ENCODE results near the gene SCUBE2.

The SCUBE2 gene

DNA sequence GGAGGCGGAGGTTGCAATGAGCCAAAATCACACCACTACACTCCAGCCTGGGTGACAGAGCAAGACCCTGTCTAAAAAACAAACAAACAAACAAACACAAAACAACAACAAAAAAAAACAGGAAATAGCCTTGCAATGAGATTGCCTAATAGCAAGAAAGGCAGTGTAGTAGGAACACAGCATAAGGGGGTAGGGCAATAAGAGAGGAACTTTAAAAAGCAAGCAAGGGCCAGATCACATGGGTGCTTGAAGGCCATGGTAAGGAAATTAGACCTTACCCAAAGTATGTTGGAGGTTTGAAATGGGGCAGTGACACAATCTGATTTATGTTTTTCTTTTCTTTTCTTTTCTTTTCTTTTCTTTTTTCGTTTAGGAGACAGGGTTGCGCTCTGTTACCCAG lies 52.9 kb downstream of the SCUBE2 start:
- no peak for TF ChIP-seq PAX5 (IDR thresholded peaks at IDR 0.05; ENCODE audit: insufficient read depth, low read length, severe bottlenecking)
- no peak for TF ChIP-seq SPI1 (IDR thresholded peaks at IDR 0.05; ENCODE audit: low read depth, low read length)
- DNase-seq (ENCODE audit: insufficient read length, low spot score) = no peak
- no peak for FAIRE-seq

DNA sequence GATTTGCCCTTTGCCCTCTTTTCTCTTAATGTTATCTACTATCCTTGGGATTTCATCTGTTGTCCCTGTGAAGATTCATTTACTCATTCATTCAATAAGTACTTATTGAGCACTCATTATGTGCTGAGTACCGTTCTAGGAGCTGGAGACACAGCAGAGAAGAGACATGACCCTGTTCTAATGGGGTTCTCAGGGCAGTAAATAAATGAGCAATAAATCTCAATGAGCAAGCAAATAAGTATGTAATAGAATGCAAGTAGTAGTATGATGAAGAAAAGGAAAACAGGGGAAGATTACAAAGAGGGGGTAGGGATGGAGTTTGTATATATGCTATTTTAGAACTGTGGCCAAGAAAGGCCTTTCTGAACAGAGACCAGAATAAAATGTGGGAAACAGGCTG lies 53.4 kb downstream of the SCUBE2 start:
- DNase-seq (ENCODE audit: insufficient read length, low spot score) = no peak
- TF ChIP-seq POU2F2 (IDR thresholded peaks at IDR 0.05; ENCODE audit: low read depth, low read length) = no peak
- no peak for TF ChIP-seq POLR2AphosphoS5 (IDR thresholded peaks at IDR 0.05; ENCODE audit: low read depth, low read length)
- no peak for TF ChIP-seq SPI1 (IDR thresholded peaks at IDR 0.05; ENCODE audit: low read depth, low read length)
- no peak for TF ChIP-seq TAF1 (IDR thresholded peaks at IDR 0.05; ENCODE audit: low read depth, low read length)
- no peak for TF ChIP-seq POLR2A (IDR thresholded peaks at IDR 0.05; ENCODE audit: low read depth, low read length)
- no peak for TF ChIP-seq PAX5 (IDR thresholded peaks at IDR 0.05; ENCODE audit: insufficient read depth, low read length, severe bottlenecking)
- no peak for FAIRE-seq

DNA sequence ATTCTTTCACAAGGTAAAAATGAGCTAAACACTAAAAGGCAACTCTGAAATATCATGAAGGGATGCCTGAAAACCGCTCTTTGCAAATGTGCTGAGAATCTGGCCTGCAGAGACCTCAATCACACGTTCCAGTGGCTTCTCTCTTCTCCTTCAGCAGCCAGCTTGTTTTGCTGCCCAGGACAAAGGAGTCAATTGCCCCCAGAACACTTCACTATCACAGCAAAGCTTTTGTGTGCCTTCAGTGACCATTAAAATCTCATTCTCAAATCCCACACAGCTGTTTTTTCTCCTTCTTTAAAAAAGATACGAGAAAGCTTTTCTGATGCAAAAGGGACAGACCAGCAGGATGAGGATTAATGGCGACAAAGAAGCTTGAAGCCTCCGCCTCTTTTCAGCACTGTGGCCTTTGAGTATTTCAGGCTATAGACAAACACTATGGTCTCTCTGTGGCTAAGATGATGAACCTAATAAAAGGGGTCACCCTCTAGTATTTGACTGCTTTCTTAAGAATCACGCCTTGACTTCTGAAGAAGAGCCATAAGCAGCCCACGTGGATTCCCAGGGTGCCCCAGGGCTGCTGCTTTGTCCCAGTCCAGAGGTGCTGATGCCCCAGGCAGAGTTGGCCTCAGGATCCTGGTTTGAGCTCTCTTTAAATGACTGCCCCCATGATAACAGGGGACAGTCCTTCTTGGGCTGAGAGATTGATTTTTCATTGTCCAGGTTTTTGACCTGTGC lies 54.2 kb downstream of the SCUBE2 start:
- no peak for TF ChIP-seq POLR2A (IDR thresholded peaks at IDR 0.05; ENCODE audit: low read depth, low read length)
- no peak for TF ChIP-seq TAF1 (IDR thresholded peaks at IDR 0.05; ENCODE audit: low read depth, low read length)
- no peak for TF ChIP-seq SPI1 (IDR thresholded peaks at IDR 0.05; ENCODE audit: low read depth, low read length)
- no peak for TF ChIP-seq POLR2AphosphoS5 (IDR thresholded peaks at IDR 0.05; ENCODE audit: low read depth, low read length)
- TF ChIP-seq PAX5 (IDR thresholded peaks at IDR 0.05; ENCODE audit: insufficient read depth, low read length, severe bottlenecking) = no peak
- TF ChIP-seq POU2F2 (IDR thresholded peaks at IDR 0.05; ENCODE audit: low read depth, low read length) = no peak
- FAIRE-seq (no peak), DNase-seq (ENCODE audit: insufficient read length, low spot score) (no peak)

DNA sequence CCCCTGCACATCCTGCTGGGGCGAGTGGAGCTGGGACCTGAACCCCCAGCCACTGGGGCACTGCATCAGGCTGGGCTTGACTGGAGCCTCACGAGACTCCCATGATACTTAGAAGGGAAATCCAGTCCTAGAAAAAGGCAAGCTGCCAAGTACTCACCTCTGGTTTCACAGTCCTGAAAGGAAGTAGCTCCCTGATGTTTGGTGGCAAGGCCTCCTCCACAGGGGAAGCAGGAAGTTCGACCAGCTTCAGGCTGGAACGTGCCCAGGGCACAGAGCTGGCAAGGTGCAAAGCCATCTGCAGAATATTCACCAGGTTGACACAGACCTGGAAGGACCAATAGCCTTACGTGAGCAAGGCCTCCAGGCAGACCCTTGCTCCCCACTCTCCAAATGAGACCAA lies 60.8 kb downstream of the SCUBE2 start:
- DNase-seq (ENCODE audit: insufficient read length, low spot score) (no peak), FAIRE-seq (no peak)
- TF ChIP-seq TAF1 (IDR thresholded peaks at IDR 0.05; ENCODE audit: low read depth, low read length) (no peak), PAX5 (IDR thresholded peaks at IDR 0.05; ENCODE audit: insufficient read depth, low read length, severe bottlenecking) (no peak)

DNA sequence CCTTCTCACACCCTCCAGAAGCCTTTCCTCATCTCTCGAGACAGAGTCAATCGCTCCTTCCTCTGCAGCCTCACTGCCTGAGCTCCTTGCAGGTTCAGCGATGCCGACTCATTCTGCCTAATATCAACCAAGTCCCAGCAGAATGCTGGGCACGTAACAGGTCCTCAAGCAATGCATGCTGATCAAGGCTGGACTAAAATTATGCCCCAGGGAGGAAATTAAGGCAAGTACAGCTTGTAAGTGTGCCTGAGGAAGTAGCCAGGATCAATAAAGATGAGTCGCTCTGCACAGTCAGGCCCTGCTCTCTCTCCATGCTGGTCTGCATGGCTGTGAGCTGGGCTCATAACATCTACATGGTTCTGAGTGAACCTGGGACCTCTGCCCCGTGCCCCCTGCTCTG lies 62.0 kb downstream of the SCUBE2 start:
- TF ChIP-seq SPI1 (IDR thresholded peaks at IDR 0.05; ENCODE audit: low read depth, low read length) = no peak
- TF ChIP-seq TAF1 (IDR thresholded peaks at IDR 0.05; ENCODE audit: low read depth, low read length) = no peak
- TF ChIP-seq POU2F2 (IDR thresholded peaks at IDR 0.05; ENCODE audit: low read depth, low read length) = no peak
- TF ChIP-seq POLR2A (IDR thresholded peaks at IDR 0.05; ENCODE audit: low read depth, low read length) = no peak
- no peak for TF ChIP-seq PAX5 (IDR thresholded peaks at IDR 0.05; ENCODE audit: insufficient read depth, low read length, severe bottlenecking)
- no peak for TF ChIP-seq POLR2AphosphoS5 (IDR thresholded peaks at IDR 0.05; ENCODE audit: low read depth, low read length)
- FAIRE-seq (no peak), DNase-seq (ENCODE audit: insufficient read length, low spot score) (no peak)

DNA sequence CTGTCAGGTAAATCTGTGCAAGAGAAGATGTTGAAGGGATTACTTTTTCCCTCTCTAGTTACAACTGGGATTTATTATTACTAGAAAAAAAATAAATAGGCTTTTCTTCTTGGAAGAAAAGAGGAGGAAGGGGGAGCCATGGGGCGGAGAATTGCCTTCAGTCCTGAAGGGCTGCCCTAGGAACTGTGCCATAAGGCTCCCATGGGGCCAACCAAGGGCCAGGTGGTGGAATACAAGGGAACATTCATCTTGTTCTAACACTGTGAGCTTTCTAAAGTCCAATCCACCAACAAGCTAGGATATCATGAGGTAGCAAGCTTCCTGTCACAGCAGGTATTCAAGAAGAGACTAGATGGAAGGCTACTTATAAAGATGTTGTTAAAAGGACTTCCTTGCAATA lies 62.8 kb downstream of the SCUBE2 start:
- DNase-seq (ENCODE audit: insufficient read length, low spot score) = no peak
- FAIRE-seq = no peak
- TF ChIP-seq POLR2AphosphoS5 (IDR thresholded peaks at IDR 0.05; ENCODE audit: low read depth, low read length) = no peak
- TF ChIP-seq SPI1 (IDR thresholded peaks at IDR 0.05; ENCODE audit: low read depth, low read length) = no peak
- TF ChIP-seq PAX5 (IDR thresholded peaks at IDR 0.05; ENCODE audit: insufficient read depth, low read length, severe bottlenecking) = no peak
- no peak for TF ChIP-seq POU2F2 (IDR thresholded peaks at IDR 0.05; ENCODE audit: low read depth, low read length)
- no peak for TF ChIP-seq POLR2A (IDR thresholded peaks at IDR 0.05; ENCODE audit: low read depth, low read length)
- TF ChIP-seq TAF1 (IDR thresholded peaks at IDR 0.05; ENCODE audit: low read depth, low read length) = no peak

DNA sequence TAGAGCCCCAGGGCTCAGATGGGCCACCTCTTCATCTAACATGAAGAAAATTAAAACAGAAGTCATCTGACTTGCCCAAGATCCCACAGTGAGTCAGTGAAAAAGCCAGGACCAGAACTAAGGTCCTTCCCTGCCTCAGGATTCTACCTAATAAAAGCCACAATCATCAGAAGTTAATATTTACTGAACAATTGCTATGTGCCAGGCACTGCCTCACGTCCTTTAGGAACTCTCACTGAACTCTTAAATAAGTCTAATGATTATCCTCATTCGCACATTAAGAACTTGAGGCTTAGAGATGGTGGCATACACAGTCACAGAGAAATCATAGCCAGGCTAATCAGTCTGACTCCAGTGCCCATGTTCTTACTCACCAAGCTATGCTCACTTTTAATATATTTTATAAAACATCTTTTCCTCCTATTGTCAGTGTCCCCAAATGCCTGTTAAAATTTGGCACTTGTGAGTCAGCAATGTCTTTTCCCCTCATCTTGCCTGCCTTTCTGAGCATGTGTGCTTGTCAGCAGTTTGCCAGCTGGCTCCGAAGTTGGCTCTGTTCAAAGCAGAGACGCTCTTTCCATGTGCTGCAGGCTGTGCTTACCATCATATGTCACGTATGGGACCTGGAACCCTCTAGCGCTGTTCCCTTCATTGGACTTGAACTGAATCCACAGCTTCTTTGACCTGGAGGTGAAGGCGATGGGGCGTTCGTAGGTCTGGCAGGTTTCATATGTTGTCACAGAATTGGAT lies 66.1 kb downstream of the SCUBE2 start:
- DNase-seq (ENCODE audit: insufficient read length, low spot score) = no peak
- no peak for TF ChIP-seq POLR2AphosphoS5 (IDR thresholded peaks at IDR 0.05; ENCODE audit: low read depth, low read length)
- TF ChIP-seq POU2F2 (IDR thresholded peaks at IDR 0.05; ENCODE audit: low read depth, low read length) = no peak
- no peak for TF ChIP-seq TAF1 (IDR thresholded peaks at IDR 0.05; ENCODE audit: low read depth, low read length)
- no peak for TF ChIP-seq SPI1 (IDR thresholded peaks at IDR 0.05; ENCODE audit: low read depth, low read length)
- no peak for TF ChIP-seq POLR2A (IDR thresholded peaks at IDR 0.05; ENCODE audit: low read depth, low read length)
- TF ChIP-seq PAX5 (IDR thresholded peaks at IDR 0.05; ENCODE audit: insufficient read depth, low read length, severe bottlenecking) = no peak
- no peak for FAIRE-seq

DNA sequence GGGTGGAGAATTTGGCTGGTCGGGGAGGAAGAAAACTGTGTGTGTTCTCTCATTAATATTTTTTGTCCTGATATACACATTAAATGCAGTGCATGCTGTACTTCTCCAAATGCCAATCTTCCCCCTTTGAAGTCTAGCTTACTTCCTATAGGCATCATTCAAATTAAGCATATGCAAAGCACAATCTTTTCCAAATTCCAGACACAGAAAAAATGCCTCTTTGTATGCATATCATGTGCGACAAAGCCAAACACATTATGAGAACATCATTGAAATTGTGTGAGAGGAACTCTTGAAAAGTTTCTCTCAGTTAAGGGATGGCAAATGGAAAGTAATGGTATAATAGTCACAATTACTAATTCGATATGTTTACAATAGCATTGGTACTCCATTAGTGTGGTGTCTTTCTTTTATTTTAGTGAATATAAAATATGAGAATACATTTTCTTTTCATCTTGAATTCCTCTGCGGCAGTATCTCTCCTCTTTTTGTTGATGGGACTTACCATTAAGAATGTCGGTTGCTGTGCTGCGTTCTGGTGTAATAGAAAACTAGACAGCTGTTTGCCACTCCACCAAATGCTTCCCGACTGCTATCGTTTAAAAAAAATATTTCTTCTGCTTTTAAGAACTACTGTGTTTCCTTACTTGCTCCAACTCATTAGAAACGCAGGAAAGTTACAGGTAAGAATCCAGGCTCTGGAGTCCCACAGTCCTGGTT lies 68.3 kb downstream of the SCUBE2 start:
- no peak for TF ChIP-seq POLR2A (IDR thresholded peaks at IDR 0.05; ENCODE audit: low read depth, low read length)
- TF ChIP-seq SPI1 (IDR thresholded peaks at IDR 0.05; ENCODE audit: low read depth, low read length) = no peak
- no peak for TF ChIP-seq POU2F2 (IDR thresholded peaks at IDR 0.05; ENCODE audit: low read depth, low read length)
- TF ChIP-seq POLR2AphosphoS5 (IDR thresholded peaks at IDR 0.05; ENCODE audit: low read depth, low read length) = no peak
- TF ChIP-seq TAF1 (IDR thresholded peaks at IDR 0.05; ENCODE audit: low read depth, low read length) = no peak
- no peak for TF ChIP-seq PAX5 (IDR thresholded peaks at IDR 0.05; ENCODE audit: insufficient read depth, low read length, severe bottlenecking)
- DNase-seq (ENCODE audit: insufficient read length, low spot score) (no peak), FAIRE-seq (no peak)

DNA sequence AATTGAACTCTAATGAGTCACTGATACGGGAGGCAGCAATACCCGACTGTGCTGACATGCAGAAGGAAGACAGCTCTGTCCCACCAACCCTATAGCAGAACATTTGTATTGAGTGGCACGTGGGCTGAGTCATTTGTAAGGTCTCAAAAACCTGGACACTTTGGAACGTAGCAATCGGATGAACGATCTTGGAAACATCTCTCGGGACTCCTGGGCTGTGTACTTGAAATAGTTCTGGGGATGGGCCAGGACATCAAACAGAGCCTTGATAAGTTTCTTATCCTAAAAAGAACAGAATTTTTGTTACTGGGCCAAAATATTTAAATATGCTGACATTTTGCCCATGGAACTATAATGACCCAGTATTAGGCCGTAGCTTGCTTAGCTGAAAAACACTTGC lies 70.5 kb downstream of the SCUBE2 start:
- DNase-seq (ENCODE audit: insufficient read length, low spot score) = no peak
- TF ChIP-seq TAF1 (IDR thresholded peaks at IDR 0.05; ENCODE audit: low read depth, low read length) (no peak), POLR2A (IDR thresholded peaks at IDR 0.05; ENCODE audit: low read depth, low read length) (no peak), POU2F2 (IDR thresholded peaks at IDR 0.05; ENCODE audit: low read depth, low read length) (no peak), SPI1 (IDR thresholded peaks at IDR 0.05; ENCODE audit: low read depth, low read length) (no peak), POLR2AphosphoS5 (IDR thresholded peaks at IDR 0.05; ENCODE audit: low read depth, low read length) (no peak), PAX5 (IDR thresholded peaks at IDR 0.05; ENCODE audit: insufficient read depth, low read length, severe bottlenecking) (no peak)

More for the DNA sequence above, 70.5 kb downstream of the SCUBE2 start:
- no peak for FAIRE-seq

All from GM12891 (cell line).